HG03558 (cell line): ENCODE data around the gene RAD51B.

Experiments used
- ATAC-seq: cut with Tn5 transposase; IDR thresholded peaks from one replicate; pipeline ENCODE4 v1.9.1; 2021; ENCODE audit warnings: moderate number of reproducible peaks; ENCODE audit not compliant: unreplicated experiment; ENCODE audit errors: extremely low read depth

RAD51B gene

GRCh38 chr14:68638141-68638999, 818.8 kb downstream of the RAD51B start:
- ATAC-seq = no peak

GRCh38 chr14:68639000-68639757, 819.6 kb downstream of the RAD51B start:
- no peak for ATAC-seq

GRCh38 chr14:68639758-68640574, 820.4 kb downstream of the RAD51B start:
- no peak for ATAC-seq

- no peak for ATAC-seq
These were observed 824.1 kb downstream of the RAD51B start for GRCh38 chr14:68643673-68644072.

GRCh38 chr14:68644101-68644500, 824.5 kb downstream of the RAD51B start:
- ATAC-seq = no peak

- ATAC-seq = no peak
These were observed 825.8 kb downstream of the RAD51B start for GRCh38 chr14:68645371-68645770.

- no peak for ATAC-seq
These were observed 830.1 kb downstream of the RAD51B start for GRCh38 chr14:68649476-68650189.

GRCh38 chr14:68650404-68650994, 830.9 kb downstream of the RAD51B start:
- no peak for ATAC-seq

GRCh38 chr14:68651075-68651474, 831.5 kb downstream of the RAD51B start:
- ATAC-seq = no peak

- no peak for ATAC-seq
These were observed 832.3 kb downstream of the RAD51B start for GRCh38 chr14:68651652-68652432.

- ATAC-seq = no peak
These were observed 832.8 kb downstream of the RAD51B start for GRCh38 chr14:68652433-68652690.

- ATAC-seq = no peak
These were observed 833.5 kb downstream of the RAD51B start for GRCh38 chr14:68653108-68653507.

- ATAC-seq = no peak
These were observed 834.2 kb downstream of the RAD51B start for GRCh38 chr14:68653804-68654203.

- ATAC-seq = no peak
These were observed 834.9 kb downstream of the RAD51B start for GRCh38 chr14:68654471-68654941.

GRCh38 chr14:68655021-68655831, 835.6 kb downstream of the RAD51B start:
- no peak for ATAC-seq

- ATAC-seq = no peak
These were observed 836.3 kb downstream of the RAD51B start for GRCh38 chr14:68655911-68656316.

- no peak for ATAC-seq
These were observed 836.9 kb downstream of the RAD51B start for GRCh38 chr14:68656452-68656851.
